Astrocyte (in vitro differentiated cells and primary cell): ENCODE data around the gene KATNB1. TPM values are rescaled to one million over a fixed set of nuclear protein-coding genes. Genes with fewer than 3 reads are reported as not detected.

ENCODE experiments used
- DNase-seq: peaks from one replicate; pipeline ENCODE4 v3.0.0-alpha.2; 2010; ENCODE audit warnings: low read depth
- FAIRE-seq: peaks from 2 replicates; lab custom pipeline; 2011; peaks lifted over from hg19 to GRCh38; lab: Jason Lieb, UNC
- H2AFZ ChIP-seq: 2 replicates; pipeline ENCODE4 v1.6.0; 2012; ENCODE audit warnings: low read depth, low read length, inconsistent platforms
- H3K27ac ChIP-seq: 2 replicates; pipeline ENCODE4 v1.5.1; 2011; ENCODE audit warnings: low read depth, low read length, inconsistent platforms
- H3K27me3 ChIP-seq: 2 replicates; pipeline ENCODE4 v1.6.0; 2011; ENCODE audit warnings: low read length, inconsistent platforms; ENCODE audit not compliant: insufficient read depth
- H3K36me3 ChIP-seq: 2 replicates; pipeline ENCODE4 v1.5.1; 2011; ENCODE audit warnings: low read length, inconsistent platforms; ENCODE audit not compliant: insufficient read depth
- H3K4me1 ChIP-seq: 2 replicates; pipeline ENCODE4 v1.5.1; 2011; ENCODE audit warnings: low read length, inconsistent platforms; ENCODE audit not compliant: insufficient read depth
- H3K4me2 ChIP-seq: 2 replicates; pipeline ENCODE4 v1.6.0; 2012; ENCODE audit warnings: low read length, inconsistent platforms
- H3K4me3 ChIP-seq: 2 replicates; pipeline ENCODE4 v1.5.1; 2011; ENCODE audit warnings: low read depth, mild to moderate bottlenecking, low read length, inconsistent platforms; ENCODE audit not compliant: insufficient read depth
- H3K79me2 ChIP-seq: 2 replicates; pipeline ENCODE4 v1.6.0; 2012; ENCODE audit warnings: mild to moderate bottlenecking, low read length, inconsistent platforms; ENCODE audit not compliant: insufficient read depth
- H3K9ac ChIP-seq: 2 replicates; pipeline ENCODE4 v1.6.0; 2012; ENCODE audit warnings: mild to moderate bottlenecking, low read length, inconsistent platforms
- H3K9me3 ChIP-seq: 2 replicates; pipeline ENCODE4 v1.5.1; 2012; ENCODE audit warnings: low read depth, mild to moderate bottlenecking, low read length, inconsistent platforms; ENCODE audit not compliant: insufficient read depth
- H4K20me1 ChIP-seq: 2 replicates; pipeline ENCODE4 v1.6.0; 2012; ENCODE audit warnings: low read length, inconsistent platforms; ENCODE audit not compliant: insufficient read depth
- H3K27ac Mint-ChIP-seq: one replicate; pipeline ENCODE4 v1.8.0; 2021; ENCODE audit warnings: mild to moderate bottlenecking, mixed read lengths; ENCODE audit not compliant: unreplicated experiment
- H3K27me3 Mint-ChIP-seq: one replicate; pipeline ENCODE4 v1.8.0; 2021; ENCODE audit warnings: low read depth, mixed read lengths; ENCODE audit not compliant: unreplicated experiment
- H3K36me3 Mint-ChIP-seq: one replicate; pipeline ENCODE4 v1.8.0; 2021; ENCODE audit warnings: low read depth, mixed read lengths; ENCODE audit not compliant: unreplicated experiment
- H3K4me1 Mint-ChIP-seq: one replicate; pipeline ENCODE4 v1.8.0; 2021; ENCODE audit warnings: low read depth, mixed read lengths; ENCODE audit not compliant: unreplicated experiment
- H3K4me3 Mint-ChIP-seq: one replicate; pipeline ENCODE4 v1.8.0; 2021; ENCODE audit warnings: mild to moderate bottlenecking, moderate library complexity, mixed read lengths; ENCODE audit not compliant: unreplicated experiment
- H3K9me3 Mint-ChIP-seq: one replicate; pipeline ENCODE4 v1.8.0; 2021; ENCODE audit warnings: mild to moderate bottlenecking, mixed read lengths; ENCODE audit not compliant: unreplicated experiment
- CTCF ChIP-seq: IDR thresholded peaks from 2 replicates; pipeline ENCODE4 v1.5.1; 2011; ENCODE audit warnings: low read depth, mild to moderate bottlenecking, inconsistent platforms, low read length, moderate library complexity; ENCODE audit not compliant: insufficient read depth
- EZH2 ChIP-seq: IDR thresholded peaks from 2 replicates; pipeline ENCODE4 v1.6.1; 2012; ENCODE audit warnings: mild to moderate bottlenecking, low read length, inconsistent platforms; ENCODE audit not compliant: insufficient read depth
- total RNA-seq: library from RNA; stranded (reverse); gene quantifications from 2 replicates; pipeline ENCODE4 v1.2.1, GENCODE V29; 2021

KATNB1 gene
- total RNA-seq, 1 donor from 2014 or later, result 28.6 TPM

GRCh38 chr16:57690782-57691471 is 44.6 kb upstream of the KATNB1 start:
- H3K36me3 Mint-ChIP-seq, result no peaks in the 10 kb centered on the region
- H3K9me3 ChIP-seq, result no peaks in the 10 kb centered on the region
- no peak for FAIRE-seq
- no peak overlapping the region for H2AFZ ChIP-seq
- no peak overlapping the region for H3K9ac ChIP-seq
- H3K4me1 ChIP-seq, result no peaks in the 10 kb centered on the region
- no peak overlapping the region for H3K27ac ChIP-seq
- no peaks in the 10 kb centered on the region for H3K36me3 ChIP-seq
- DNase-seq, result no peak
- H3K79me2 ChIP-seq, result no peaks in the 10 kb centered on the region
- no peak overlapping the region for H3K4me3 ChIP-seq
- H3K4me1 Mint-ChIP-seq, result no peaks in the 10 kb centered on the region
- no peak overlapping the region for H3K27ac Mint-ChIP-seq
- H3K4me3 Mint-ChIP-seq, result no peak overlapping the region
- H4K20me1 ChIP-seq, result no peaks in the 10 kb centered on the region
- peaks cover 9% of the 10 kb centered on the region for H3K27me3 ChIP-seq
- peaks cover 6% of the 10 kb centered on the region for H3K9me3 Mint-ChIP-seq
- no peak overlapping the region for H3K4me2 ChIP-seq
- no peak for TF ChIP-seq EZH2
- no peak for TF ChIP-seq CTCF
- peaks cover 45% of the 10 kb centered on the region for H3K27me3 Mint-ChIP-seq

- Mint-ChIP-seq H3K36me3 (no peaks in the 10 kb centered on the region), H3K27me3 (peaks cover 32% of the 10 kb centered on the region), H3K4me1 (no peaks in the 10 kb centered on the region), H3K27ac (no peak overlapping the region), H3K4me3 (no peak overlapping the region), H3K9me3 (no peaks in the 10 kb centered on the region)
- Histone ChIP-seq H3K36me3 (no peaks in the 10 kb centered on the region), H3K27me3 (peaks cover 6% of the 10 kb centered on the region), H3K79me2 (no peaks in the 10 kb centered on the region), H3K27ac (no peak overlapping the region), H3K9ac (no peak overlapping the region), H3K4me1 (no peaks in the 10 kb centered on the region), H3K4me2 (no peak overlapping the region), H3K4me3 (no peak overlapping the region), H4K20me1 (no peaks in the 10 kb centered on the region), H3K9me3 (no peaks in the 10 kb centered on the region), H2AFZ (no peak overlapping the region)
- TF ChIP-seq CTCF (no peak), EZH2 (no peak)
- FAIRE-seq (no peak), DNase-seq (no peak)
Measured at GRCh38 chr16:57692636-57693035, 42.9 kb upstream of the KATNB1 start.

- Histone ChIP-seq H4K20me1 (no peaks in the 10 kb centered on the region), H3K27me3 (peaks cover 4% of the 10 kb centered on the region), H3K4me3 (no peak overlapping the region), H3K36me3 (no peaks in the 10 kb centered on the region), H3K79me2 (no peaks in the 10 kb centered on the region), H3K4me1 (no peaks in the 10 kb centered on the region), H3K9me3 (no peaks in the 10 kb centered on the region), H3K4me2 (no peak overlapping the region), H3K9ac (no peak overlapping the region), H3K27ac (no peak overlapping the region), H2AFZ (no peak overlapping the region)
- Mint-ChIP-seq H3K9me3 (no peaks in the 10 kb centered on the region), H3K36me3 (no peaks in the 10 kb centered on the region), H3K27me3 (peaks cover 29% of the 10 kb centered on the region), H3K4me3 (no peak overlapping the region), H3K27ac (no peak overlapping the region), H3K4me1 (no peaks in the 10 kb centered on the region)
- no peak for TF ChIP-seq EZH2
- no peak for TF ChIP-seq CTCF
- FAIRE-seq, result no peak
- DNase-seq, result no peak
Measured at GRCh38 chr16:57693550-57693949, 42.0 kb upstream of the KATNB1 start.
